ENCODE data around the gene STAMBPL1.
"Not testable (repeated sequence)": the region's sequence is repeated elsewhere in the genome, so short reads cannot be mapped to it uniquely, and the experiment has no call there.

Gene STAMBPL1

GRCh38 chr10:88874281-88874680 lies 5.8 kb upstream of the STAMBPL1 start:
- TF ChIP-seq POLR2A (IDR thresholded peaks at IDR 0.05; ENCODE audit: low read length) (no peak), GATA1 (IDR thresholded peaks at IDR 0.05; ENCODE audit: low read depth, low read length) (no peak)
- no peak for DNase-seq

- no peak for DNase-seq
- TF ChIP-seq POLR2A (IDR thresholded peaks at IDR 0.05; ENCODE audit: low read length): no peak
- TF ChIP-seq GATA1 (IDR thresholded peaks at IDR 0.05; ENCODE audit: low read depth, low read length): no peak
Measured at GRCh38 chr10:88875081-88875480, 5.0 kb upstream of the STAMBPL1 start.

- no peak for DNase-seq
- TF ChIP-seq POLR2A (IDR thresholded peaks at IDR 0.05; ENCODE audit: low read length) (no peak), GATA1 (IDR thresholded peaks at IDR 0.05; ENCODE audit: low read depth, low read length) (no peak)
Measured at GRCh38 chr10:88877298-88877697, 2.7 kb upstream of the STAMBPL1 start.

GRCh38 chr10:88880282-88881076 lies 434 bp downstream of the STAMBPL1 start:
- DNase-seq: peak; percentile 62 to 73
- TF ChIP-seq GATA1 (IDR thresholded peaks at IDR 0.05; ENCODE audit: low read depth, low read length): no peak
- TF ChIP-seq POLR2A (IDR thresholded peaks at IDR 0.05; ENCODE audit: low read length): peak; percentile 47

GRCh38 chr10:88881320-88881719 lies 1.3 kb downstream of the STAMBPL1 start:
- TF ChIP-seq POLR2A (IDR thresholded peaks at IDR 0.05; ENCODE audit: low read length) (no peak), GATA1 (IDR thresholded peaks at IDR 0.05; ENCODE audit: low read depth, low read length) (no peak)
- DNase-seq: no peak

GRCh38 chr10:88881922-88882645 lies 2.0 kb downstream of the STAMBPL1 start:
- TF ChIP-seq GATA1 (IDR thresholded peaks at IDR 0.05; ENCODE audit: low read depth, low read length) (no peak), POLR2A (IDR thresholded peaks at IDR 0.05; ENCODE audit: low read length) (no peak)
- DNase-seq: no peak

GRCh38 chr10:88882646-88883447 lies 2.8 kb downstream of the STAMBPL1 start:
- DNase-seq: not testable (repeated sequence)

GRCh38 chr10:88883448-88883809 lies 3.4 kb downstream of the STAMBPL1 start:
- DNase-seq: no peak
- no peak for TF ChIP-seq GATA1 (IDR thresholded peaks at IDR 0.05; ENCODE audit: low read depth, low read length)
- TF ChIP-seq POLR2A (IDR thresholded peaks at IDR 0.05; ENCODE audit: low read length): no peak

GRCh38 chr10:88886557-88886956 lies 6.5 kb downstream of the STAMBPL1 start:
- TF ChIP-seq GATA1 (IDR thresholded peaks at IDR 0.05; ENCODE audit: low read depth, low read length) (no peak), POLR2A (IDR thresholded peaks at IDR 0.05; ENCODE audit: low read length) (no peak)
- no peak for DNase-seq

- TF ChIP-seq POLR2A (IDR thresholded peaks at IDR 0.05; ENCODE audit: low read length) (no peak), GATA1 (IDR thresholded peaks at IDR 0.05; ENCODE audit: low read depth, low read length) (no peak)
- DNase-seq: no peak
Measured at GRCh38 chr10:88888810-88889445, 8.9 kb downstream of the STAMBPL1 start.

GRCh38 chr10:88889559-88890337 lies 9.7 kb downstream of the STAMBPL1 start:
- no peak for DNase-seq
- TF ChIP-seq GATA1 (IDR thresholded peaks at IDR 0.05; ENCODE audit: low read depth, low read length) (no peak), POLR2A (IDR thresholded peaks at IDR 0.05; ENCODE audit: low read length) (no peak)

GRCh38 chr10:88890681-88891381 lies 10.8 kb downstream of the STAMBPL1 start:
- DNase-seq: no peak
- TF ChIP-seq GATA1 (IDR thresholded peaks at IDR 0.05; ENCODE audit: low read depth, low read length) (no peak), POLR2A (IDR thresholded peaks at IDR 0.05; ENCODE audit: low read length) (no peak)
